OCI-LY1 (cell line): Measurements from ENCODE around the gene GRID2.

Source experiments
- H2AFZ ChIP-seq: fragments of 200-600 bp; sonication (generic), shearing (Covaris generic); 2 replicates; pipeline ENCODE4 v1.6.0; 2014; ENCODE audit warnings: antibody characterized with exemption, mild to moderate bottlenecking, low read length
- H3F3A ChIP-seq: fragments of 200-600 bp; sonication (generic), shearing (Covaris generic); 2 replicates; pipeline ENCODE4 v1.6.0; 2014; ENCODE audit warnings: mild to moderate bottlenecking, antibody characterized with exemption, low read length, moderate library complexity; ENCODE audit not compliant: insufficient read depth
- H3K27ac ChIP-seq: fragments of 200-600 bp; sonication (generic); 2 replicates; pipeline ENCODE4 v1.5.1; 2014; ENCODE audit warnings: low read length, mixed run types, mild to moderate bottlenecking, low read depth; ENCODE audit not compliant: poor library complexity, severe bottlenecking
- H3K27me3 ChIP-seq: fragments of 200-600 bp; sonication (generic); 2 replicates; pipeline ENCODE4 v1.6.0; 2014; ENCODE audit warnings: antibody characterized with exemption, mild to moderate bottlenecking, low read length, moderate library complexity; ENCODE audit not compliant: insufficient read depth
- H3K36me3 ChIP-seq: fragments of 200-600 bp; sonication (generic); 2 replicates; pipeline ENCODE4 v1.6.1; 2014; ENCODE audit warnings: mild to moderate bottlenecking, antibody characterized with exemption, low read length, moderate library complexity, mixed read lengths; ENCODE audit not compliant: insufficient read depth
- H3K4me1 ChIP-seq: fragments of 200-600 bp; sonication (generic); 2 replicates; pipeline ENCODE4 v1.5.1; 2014; ENCODE audit warnings: mild to moderate bottlenecking, low read length, moderate library complexity; ENCODE audit not compliant: insufficient read depth, severe bottlenecking
- H3K4me2 ChIP-seq: fragments of 200-600 bp; sonication (generic), shearing (Covaris generic); 2 replicates; pipeline ENCODE4 v1.6.1; 2014; ENCODE audit warnings: low read length
- H3K4me3 ChIP-seq: fragments of 200-600 bp; sonication (generic); 2 replicates; pipeline ENCODE4 v1.5.1; 2014; ENCODE audit warnings: low read length, low read depth, mild to moderate bottlenecking, mixed read lengths; ENCODE audit not compliant: poor library complexity, severe bottlenecking
- H3K79me2 ChIP-seq: fragments of 200-600 bp; shearing (Covaris generic); 2 replicates; pipeline ENCODE4 v1.6.1; 2016; ENCODE audit warnings: mixed run types, low read length, mixed read lengths; ENCODE audit not compliant: insufficient read depth
- H3K9ac ChIP-seq: fragments of 200-600 bp; sonication (generic), shearing (Covaris generic); 2 replicates; pipeline ENCODE4 v1.6.1; 2014; ENCODE audit warnings: mild to moderate bottlenecking, low read length, mixed read lengths
- H3K9me2 ChIP-seq: fragments of 200-600 bp; sonication (generic), shearing (Covaris generic); 2 replicates; pipeline ENCODE4 v1.6.1; 2014; ENCODE audit warnings: low read depth, mild to moderate bottlenecking, low read length, mixed read lengths
- H3K9me3 ChIP-seq: fragments of 200-600 bp; shearing (Covaris generic); 2 replicates; pipeline ENCODE4 v1.6.1; 2014; ENCODE audit warnings: low read length, mixed read lengths
- H4K20me1 ChIP-seq: fragments of 200-600 bp; sonication (generic), shearing (Covaris generic); 2 replicates; pipeline ENCODE4 v1.6.0; 2016; ENCODE audit warnings: mild to moderate bottlenecking, low read length; ENCODE audit not compliant: insufficient read depth
- EZH2 ChIP-seq: fragments of 200-600 bp; sonication (generic), shearing (Covaris generic); IDR thresholded peaks from 2 replicates; pipeline ENCODE4 v1.8.0; 2017; ENCODE audit warnings: borderline replicate concordance, mixed run types, mild to moderate bottlenecking, antibody characterized with exemption, low read length, moderate library complexity, mixed read lengths
- TF ChIP-seq, protein P1 (sequence below): fragments of 200-600 bp; sonication (generic), shearing (Covaris generic); IDR thresholded peaks from 2 replicates; pipeline ENCODE4 v1.5.1; 2017; ENCODE audit warnings: mild to moderate bottlenecking, antibody characterized with exemption, low read length, moderate library complexity, mixed read lengths

GRID2 gene

DNA sequence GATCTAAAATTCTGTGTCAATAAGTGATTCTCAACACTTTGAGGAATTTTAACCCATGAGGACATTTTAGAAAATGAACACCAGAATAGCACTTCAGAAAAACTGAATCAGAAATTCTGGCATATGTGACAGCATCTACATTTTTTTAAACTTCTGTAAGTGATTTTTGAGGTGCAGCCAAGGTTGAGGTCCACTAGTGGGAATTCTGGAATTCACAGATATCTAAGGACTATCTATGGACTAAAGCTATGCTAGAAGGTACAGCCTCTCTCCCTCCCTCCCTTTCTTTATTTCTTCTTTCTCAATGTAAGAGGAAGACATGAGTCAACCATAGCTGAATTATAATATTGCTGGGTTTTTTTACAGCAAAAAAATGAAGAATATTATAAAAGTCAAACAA, 1016.6 kb downstream of the GRID2 start:
- H3K9me3 ChIP-seq, result no peaks in the 10 kb centered on the region
- H3F3A ChIP-seq, result no peaks in the 10 kb centered on the region

DNA sequence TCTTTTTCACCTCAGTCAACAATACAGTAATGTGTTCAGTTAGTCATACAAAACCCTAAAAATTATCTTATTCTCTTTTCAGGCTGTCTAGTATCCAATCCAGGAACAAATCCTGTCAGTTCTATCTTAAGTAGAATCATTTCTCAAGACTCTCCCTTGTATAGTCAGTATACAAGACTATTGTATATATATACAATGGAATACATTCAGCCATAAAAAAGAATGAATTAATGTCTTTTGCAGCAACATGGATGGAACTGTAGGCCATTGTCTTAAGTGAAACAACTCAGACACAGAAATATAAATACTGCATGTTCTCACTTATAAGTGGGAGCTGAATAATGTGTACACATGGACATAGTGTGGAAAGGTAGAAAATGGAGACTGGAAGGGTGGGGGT, 1023.6 kb downstream of the GRID2 start:
- H3K27ac ChIP-seq, result no peak overlapping the region
- no peaks in the 10 kb centered on the region for H3K36me3 ChIP-seq
- no peak overlapping the region for H3K4me3 ChIP-seq
- H3K9ac ChIP-seq, result no peak overlapping the region
- H3K4me1 ChIP-seq, result no peaks in the 10 kb centered on the region
- no peaks in the 10 kb centered on the region for H4K20me1 ChIP-seq
- no peaks in the 10 kb centered on the region for H3K9me3 ChIP-seq
- H3K79me2 ChIP-seq, result no peaks in the 10 kb centered on the region
- no peak overlapping the region for H3K4me2 ChIP-seq
- H2AFZ ChIP-seq, result no peak overlapping the region
- no peaks in the 10 kb centered on the region for H3K9me2 ChIP-seq
- TF ChIP-seq, protein P1, sequence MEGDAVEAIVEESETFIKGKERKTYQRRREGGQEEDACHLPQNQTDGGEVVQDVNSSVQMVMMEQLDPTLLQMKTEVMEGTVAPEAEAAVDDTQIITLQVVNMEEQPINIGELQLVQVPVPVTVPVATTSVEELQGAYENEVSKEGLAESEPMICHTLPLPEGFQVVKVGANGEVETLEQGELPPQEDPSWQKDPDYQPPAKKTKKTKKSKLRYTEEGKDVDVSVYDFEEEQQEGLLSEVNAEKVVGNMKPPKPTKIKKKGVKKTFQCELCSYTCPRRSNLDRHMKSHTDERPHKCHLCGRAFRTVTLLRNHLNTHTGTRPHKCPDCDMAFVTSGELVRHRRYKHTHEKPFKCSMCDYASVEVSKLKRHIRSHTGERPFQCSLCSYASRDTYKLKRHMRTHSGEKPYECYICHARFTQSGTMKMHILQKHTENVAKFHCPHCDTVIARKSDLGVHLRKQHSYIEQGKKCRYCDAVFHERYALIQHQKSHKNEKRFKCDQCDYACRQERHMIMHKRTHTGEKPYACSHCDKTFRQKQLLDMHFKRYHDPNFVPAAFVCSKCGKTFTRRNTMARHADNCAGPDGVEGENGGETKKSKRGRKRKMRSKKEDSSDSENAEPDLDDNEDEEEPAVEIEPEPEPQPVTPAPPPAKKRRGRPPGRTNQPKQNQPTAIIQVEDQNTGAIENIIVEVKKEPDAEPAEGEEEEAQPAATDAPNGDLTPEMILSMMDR, result no peak
- no peak for TF ChIP-seq EZH2
- H3F3A ChIP-seq, result no peaks in the 10 kb centered on the region
- H3K27me3 ChIP-seq, result no peaks in the 10 kb centered on the region

More for the DNA sequence above, 1016.6 kb downstream of the GRID2 start:
- H3K36me3 ChIP-seq, result no peaks in the 10 kb centered on the region
- H4K20me1 ChIP-seq, result no peaks in the 10 kb centered on the region
- TF ChIP-seq, protein P1, result no peak
- no peak for TF ChIP-seq EZH2
- H3K9me2 ChIP-seq, result no peaks in the 10 kb centered on the region
- no peak overlapping the region for H3K9ac ChIP-seq
- no peak overlapping the region for H3K27ac ChIP-seq
- no peaks in the 10 kb centered on the region for H3K79me2 ChIP-seq
- H3K4me3 ChIP-seq, result no peak overlapping the region
- H2AFZ ChIP-seq, result no peak overlapping the region
- no peaks in the 10 kb centered on the region for H3K27me3 ChIP-seq
- H3K4me2 ChIP-seq, result no peak overlapping the region
- H3K4me1 ChIP-seq, result no peaks in the 10 kb centered on the region

DNA sequence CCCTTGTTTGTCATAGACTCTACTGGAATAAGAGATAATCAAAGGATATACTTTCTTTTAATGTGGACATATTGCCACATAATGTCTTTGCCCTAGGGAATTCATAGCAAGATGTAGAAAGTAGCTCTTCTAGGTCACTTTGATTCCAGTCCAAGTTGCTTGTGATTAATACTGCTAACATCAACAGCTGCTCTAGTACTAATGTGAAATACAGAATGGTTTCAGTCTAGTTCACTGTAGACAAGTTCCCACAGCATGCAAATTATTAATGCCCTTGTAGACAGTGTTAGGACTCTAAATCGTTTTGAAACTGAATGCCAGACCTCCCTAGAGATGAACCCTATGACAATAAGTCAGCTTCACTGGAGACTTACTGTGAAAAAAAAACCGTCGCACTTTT, 1030.2 kb downstream of the GRID2 start:
- no peak overlapping the region for H3K4me2 ChIP-seq
- H3K4me1 ChIP-seq, result no peaks in the 10 kb centered on the region
- no peaks in the 10 kb centered on the region for H3K27me3 ChIP-seq
- no peak overlapping the region for H3K4me3 ChIP-seq
- no peak overlapping the region for H3K9ac ChIP-seq
- no peaks in the 10 kb centered on the region for H3K36me3 ChIP-seq
- H4K20me1 ChIP-seq, result no peaks in the 10 kb centered on the region
- TF ChIP-seq, protein P1, result no peak
- H3F3A ChIP-seq, result no peaks in the 10 kb centered on the region
- no peaks in the 10 kb centered on the region for H3K79me2 ChIP-seq
- H3K9me2 ChIP-seq, result no peaks in the 10 kb centered on the region
- H2AFZ ChIP-seq, result no peak overlapping the region
- H3K9me3 ChIP-seq, result no peaks in the 10 kb centered on the region
- H3K27ac ChIP-seq, result no peak overlapping the region
